ENCODE results near the gene PRX. TPM values are rescaled to one million over a fixed set of nuclear protein-coding genes. Genes with fewer than 3 reads are reported as not detected.

PRX gene
- total and polyA plus RNA-seq, 9 of the 15 experiments (the other 6 are each of a cell fraction or from before 2014, with no cell fraction given): 0.65 to 3.5 (median 1.7) TPM; not detected in 2

DNA sequence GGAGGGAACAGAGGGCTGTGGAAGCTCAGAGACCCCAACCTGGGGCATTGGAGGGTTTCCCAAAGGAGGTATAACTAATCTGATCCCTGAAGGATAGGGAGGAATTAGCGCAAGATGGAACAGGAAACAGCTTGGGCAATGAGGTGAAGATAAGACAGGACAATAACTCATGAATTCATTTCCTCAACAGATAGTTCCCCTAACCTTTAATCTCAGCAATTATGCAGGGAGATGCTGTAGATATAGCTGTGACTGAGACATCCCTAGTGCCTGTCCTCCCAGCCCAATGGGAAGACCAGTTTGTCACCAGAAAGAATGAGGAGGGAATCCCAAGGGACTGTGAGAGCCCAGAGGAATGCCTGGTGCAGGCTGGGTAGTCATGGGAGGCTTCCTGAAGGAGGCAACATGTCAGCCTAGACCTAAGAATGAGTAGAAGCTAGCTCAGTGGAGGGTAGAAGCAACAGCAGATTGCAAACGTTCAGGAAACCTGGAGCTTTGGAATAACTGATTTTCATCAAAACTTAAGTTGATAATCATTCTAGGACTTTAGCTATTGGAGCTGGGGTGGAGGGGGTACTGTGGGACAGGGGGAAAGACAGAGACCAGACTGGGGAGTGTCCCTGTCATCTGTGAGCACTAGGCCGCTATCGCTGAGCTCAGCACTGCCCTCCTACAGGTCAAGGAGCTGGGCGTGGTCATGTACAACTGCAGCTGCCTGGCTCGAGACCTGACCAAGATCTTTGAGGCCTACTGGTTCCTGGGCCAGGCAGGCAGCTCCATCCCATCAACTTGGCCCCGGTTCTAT, 42.0 kb downstream of the PRX start (continued):
- TF ChIP-seq, protein P1, sequence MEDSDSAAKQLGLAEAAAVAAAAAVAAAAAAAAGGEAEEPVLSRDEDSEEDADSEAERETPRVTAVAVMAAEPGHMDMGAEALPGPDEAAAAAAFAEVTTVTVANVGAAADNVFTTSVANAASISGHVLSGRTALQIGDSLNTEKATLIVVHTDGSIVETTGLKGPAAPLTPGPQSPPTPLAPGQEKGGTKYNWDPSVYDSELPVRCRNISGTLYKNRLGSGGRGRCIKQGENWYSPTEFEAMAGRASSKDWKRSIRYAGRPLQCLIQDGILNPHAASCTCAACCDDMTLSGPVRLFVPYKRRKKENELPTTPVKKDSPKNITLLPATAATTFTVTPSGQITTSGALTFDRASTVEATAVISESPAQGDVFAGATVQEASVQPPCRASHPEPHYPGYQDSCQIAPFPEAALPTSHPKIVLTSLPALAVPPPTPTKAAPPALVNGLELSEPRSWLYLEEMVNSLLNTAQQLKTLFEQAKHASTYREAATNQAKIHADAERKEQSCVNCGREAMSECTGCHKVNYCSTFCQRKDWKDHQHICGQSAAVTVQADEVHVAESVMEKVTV (CRISPR knock-in tag; IDR thresholded peaks at IDR 0.05): no peak
- TF ChIP-seq NR2C1 (IDR thresholded peaks at IDR 0.05) (no peak), NR2C1 (tag; IDR thresholded peaks at IDR 0.05) (0 out of 2 replicates have a peak, but pooled peaks have one; percentile 12), YY1 (IDR thresholded peaks at IDR 0.05; ENCODE audit: borderline replicate concordance in 1 of 3, control insufficient read depth in 1 of 3, extremely low read depth in 1 of 3, insufficient read depth in 3 of 3, insufficient read length in 1 of 3, insufficient replicate concordance in 2 of 3, low read depth in 1 of 3, low read length in 2 of 3) (no peak), TRIM24 (IDR thresholded peaks at IDR 0.05) (peak in 1 of 2 experiments; percentile 39; a peak in 1 of 4 replicates), ELF1 (tag; IDR thresholded peaks at IDR 0.05) (no peak), MXI1 (IDR thresholded peaks at IDR 0.05; ENCODE audit: low read depth, low read length) (no peak), HMG20A (CRISPR knock-in tag; conservative IDR thresholded peaks at IDR 0.05) (no peak), HIVEP1 (CRISPR knock-in tag; IDR thresholded peaks at IDR 0.05) (no peak), ZNF696 (CRISPR knock-in tag; conservative IDR thresholded peaks at IDR 0.05) (no peak), ZEB2 (IDR thresholded peaks at IDR 0.05) (no peak), NR3C1 (CRISPR knock-in tag; IDR thresholded peaks at IDR 0.05) (no peak), IFI16 (CRISPR knock-in tag; IDR thresholded peaks at IDR 0.05) (no peak), NCOA1 (IDR thresholded peaks at IDR 0.05; ENCODE audit: low read depth) (no peak), FOXA1 (IDR thresholded peaks at IDR 0.05; ENCODE audit: borderline replicate concordance) (no peak), ESRRA (IDR thresholded peaks at IDR 0.05; ENCODE audit: borderline replicate concordance, low read depth) (no peak), CBX2 (IDR thresholded peaks at IDR 0.05; ENCODE audit: insufficient read depth, low read length, poor library complexity, severe bottlenecking) (no peak), HDGF (IDR thresholded peaks at IDR 0.05) (no peak)
- TF ChIP-seq, protein P2, sequence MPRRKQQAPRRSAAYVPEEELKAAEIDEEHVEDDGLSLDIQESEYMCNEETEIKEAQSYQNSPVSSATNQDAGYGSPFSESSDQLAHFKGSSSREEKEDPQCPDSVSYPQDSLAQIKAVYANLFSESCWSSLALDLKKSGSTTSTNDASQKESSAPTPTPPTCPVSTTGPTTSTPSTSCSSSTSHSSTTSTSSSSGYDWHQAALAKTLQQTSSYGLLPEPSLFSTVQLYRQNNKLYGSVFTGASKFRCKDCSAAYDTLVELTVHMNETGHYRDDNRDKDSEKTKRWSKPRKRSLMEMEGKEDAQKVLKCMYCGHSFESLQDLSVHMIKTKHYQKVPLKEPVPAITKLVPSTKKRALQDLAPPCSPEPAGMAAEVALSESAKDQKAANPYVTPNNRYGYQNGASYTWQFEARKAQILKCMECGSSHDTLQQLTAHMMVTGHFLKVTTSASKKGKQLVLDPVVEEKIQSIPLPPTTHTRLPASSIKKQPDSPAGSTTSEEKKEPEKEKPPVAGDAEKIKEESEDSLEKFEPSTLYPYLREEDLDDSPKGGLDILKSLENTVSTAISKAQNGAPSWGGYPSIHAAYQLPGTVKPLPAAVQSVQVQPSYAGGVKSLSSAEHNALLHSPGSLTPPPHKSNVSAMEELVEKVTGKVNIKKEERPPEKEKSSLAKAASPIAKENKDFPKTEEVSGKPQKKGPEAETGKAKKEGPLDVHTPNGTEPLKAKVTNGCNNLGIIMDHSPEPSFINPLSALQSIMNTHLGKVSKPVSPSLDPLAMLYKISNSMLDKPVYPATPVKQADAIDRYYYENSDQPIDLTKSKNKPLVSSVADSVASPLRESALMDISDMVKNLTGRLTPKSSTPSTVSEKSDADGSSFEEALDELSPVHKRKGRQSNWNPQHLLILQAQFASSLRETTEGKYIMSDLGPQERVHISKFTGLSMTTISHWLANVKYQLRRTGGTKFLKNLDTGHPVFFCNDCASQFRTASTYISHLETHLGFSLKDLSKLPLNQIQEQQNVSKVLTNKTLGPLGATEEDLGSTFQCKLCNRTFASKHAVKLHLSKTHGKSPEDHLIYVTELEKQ (CRISPR knock-in tag; IDR thresholded peaks at IDR 0.05): no peak
- TF ChIP-seq, protein P3, sequence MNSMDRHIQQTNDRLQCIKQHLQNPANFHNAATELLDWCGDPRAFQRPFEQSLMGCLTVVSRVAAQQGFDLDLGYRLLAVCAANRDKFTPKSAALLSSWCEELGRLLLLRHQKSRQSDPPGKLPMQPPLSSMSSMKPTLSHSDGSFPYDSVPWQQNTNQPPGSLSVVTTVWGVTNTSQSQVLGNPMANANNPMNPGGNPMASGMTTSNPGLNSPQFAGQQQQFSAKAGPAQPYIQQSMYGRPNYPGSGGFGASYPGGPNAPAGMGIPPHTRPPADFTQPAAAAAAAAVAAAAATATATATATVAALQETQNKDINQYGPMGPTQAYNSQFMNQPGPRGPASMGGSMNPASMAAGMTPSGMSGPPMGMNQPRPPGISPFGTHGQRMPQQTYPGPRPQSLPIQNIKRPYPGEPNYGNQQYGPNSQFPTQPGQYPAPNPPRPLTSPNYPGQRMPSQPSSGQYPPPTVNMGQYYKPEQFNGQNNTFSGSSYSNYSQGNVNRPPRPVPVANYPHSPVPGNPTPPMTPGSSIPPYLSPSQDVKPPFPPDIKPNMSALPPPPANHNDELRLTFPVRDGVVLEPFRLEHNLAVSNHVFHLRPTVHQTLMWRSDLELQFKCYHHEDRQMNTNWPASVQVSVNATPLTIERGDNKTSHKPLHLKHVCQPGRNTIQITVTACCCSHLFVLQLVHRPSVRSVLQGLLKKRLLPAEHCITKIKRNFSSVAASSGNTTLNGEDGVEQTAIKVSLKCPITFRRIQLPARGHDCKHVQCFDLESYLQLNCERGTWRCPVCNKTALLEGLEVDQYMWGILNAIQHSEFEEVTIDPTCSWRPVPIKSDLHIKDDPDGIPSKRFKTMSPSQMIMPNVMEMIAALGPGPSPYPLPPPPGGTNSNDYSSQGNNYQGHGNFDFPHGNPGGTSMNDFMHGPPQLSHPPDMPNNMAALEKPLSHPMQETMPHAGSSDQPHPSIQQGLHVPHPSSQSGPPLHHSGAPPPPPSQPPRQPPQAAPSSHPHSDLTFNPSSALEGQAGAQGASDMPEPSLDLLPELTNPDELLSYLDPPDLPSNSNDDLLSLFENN (IDR thresholded peaks at IDR 0.05; ENCODE audit: low read depth in 2 of 2, low read length in 2 of 2): no peak
